HepG2 (cell line): ENCODE measurements around the gene FBXO24. TPM values are rescaled to one million over a fixed set of nuclear protein-coding genes. Genes with fewer than 3 reads are reported as not detected.

ENCODE experiments used
- ATAC-seq: fragments of 200-7000 bp; cut with Tn5 transposase; 3 replicates; pipeline ENCODE4 v1.9.1; 2020; ENCODE audit warnings: mild to moderate bottlenecking, moderate library complexity
- BruUV-seq: library from RNA; stranded (reverse); fragments of 400-500 nt; replicated peaks from 2 replicates; lab custom pipeline; 2021; lab: Mats Ljungman, UMichigan
- CTCF ChIA-PET: fragments of 300-600 bp; formaldehyde crosslinking; extraction: SDS; loops from one replicate; lab custom pipeline; 2021; ENCODE audit warnings: low total read pairs, inconsistent platforms, low intra/inter-chr PET ratio; lab: Yijun Ruan, JAX
- POLR2A ChIA-PET: fragments of 350-600 bp; sonication (Branson Sonifier 250); formaldehyde crosslinking; loops from one replicate; lab custom pipeline; 2020; ENCODE audit warnings: antibody characterized with exemption, inconsistent platforms; lab: Yijun Ruan, JAX
- DNase-seq: peaks from one replicate; pipeline ENCODE4 v3.0.0-alpha.2; 2015; ENCODE audit warnings: low spot score
- FAIRE-seq: peaks from 3 replicates; lab custom pipeline; 2011; peaks lifted over from hg19 to GRCh38; lab: Jason Lieb, UNC
- H2AFZ ChIP-seq: one replicate; pipeline ENCODE4 v1.6.1; 2011; ENCODE audit warnings: low read length, inconsistent platforms
- H3K27ac ChIP-seq: fragments of 300-600 bp; 3 replicates; pipeline ENCODE4 v1.8.0; 2011; ENCODE audit warnings: mixed run types, mild to moderate bottlenecking, mixed read lengths, low read length, inconsistent platforms; ENCODE audit not compliant: insufficient read depth; ENCODE audit errors: extremely low read length
- H3K27me3 ChIP-seq, 2 experiments: fragments of 200-600 bp in 1 of 2; 2 replicates in 1 of 2; 3 replicates in 1 of 2; pipeline versions ENCODE4 v1.6.0 to v1.8.0; 2011; ENCODE audit warnings: low read length in 2 of 2, mild to moderate bottlenecking in 2 of 2, moderate library complexity in 2 of 2, inconsistent platforms in 1 of 2; ENCODE audit not compliant: insufficient read depth in 2 of 2, control insufficient read depth in 1 of 2
- H3K36me3 ChIP-seq, 2 experiments: fragments of 200-600 bp in 1 of 2; replicated peaks in 1 of 2; 2 replicates in 1 of 2; 3 replicates in 1 of 2; pipeline versions ENCODE4 v1.5.1 to v1.8.0; 2011; ENCODE audit warnings: low read length in 2 of 2, inconsistent platforms in 1 of 2; ENCODE audit not compliant: insufficient read depth in 2 of 2, control insufficient read depth in 1 of 2
- H3K4me1 ChIP-seq: 2 replicates; pipeline ENCODE4 v1.5.1; 2012; ENCODE audit warnings: low read length, inconsistent platforms; ENCODE audit not compliant: insufficient read depth
- H3K4me2 ChIP-seq: 2 replicates; pipeline ENCODE4 v1.6.0; 2011; ENCODE audit warnings: low read depth, low read length, inconsistent platforms
- H3K4me3 ChIP-seq, 3 experiments: fragments of 200-600 bp in 1 of 3; sonication (generic), shearing (Covaris generic) in 1 of 3; replicated peaks in 1 of 3; 2 replicates each; pipeline ENCODE4 v1.5.1; 2011 to 2016; ENCODE audit warnings: low read length in 3 of 3, inconsistent platforms in 2 of 3, low read depth in 2 of 3, mild to moderate bottlenecking in 2 of 3, control low read depth in 1 of 3, mixed read lengths in 1 of 3; ENCODE audit not compliant: insufficient read depth in 1 of 3
- H3K79me2 ChIP-seq: one replicate; pipeline ENCODE4 v1.6.1; 2011; ENCODE audit warnings: low read length, inconsistent platforms; ENCODE audit not compliant: insufficient read depth
- H3K9ac ChIP-seq: 2 replicates; pipeline ENCODE4 v1.6.0; 2011; ENCODE audit warnings: mild to moderate bottlenecking, low read depth, low read length, inconsistent platforms; ENCODE audit not compliant: insufficient read depth
- H3K9me3 ChIP-seq: 2 replicates; pipeline ENCODE4 v1.5.1; 2012; ENCODE audit warnings: mild to moderate bottlenecking, low read length
- H4K20me1 ChIP-seq: 2 replicates; pipeline ENCODE4 v1.6.0; 2011; ENCODE audit warnings: inconsistent platforms, mild to moderate bottlenecking, low read length, moderate library complexity; ENCODE audit not compliant: insufficient read depth
- CERS6 ChIP-seq: sonication (generic); formaldehyde crosslinking; IDR thresholded peaks from 2 replicates; pipeline ENCODE4 v1.5.0; 2020; ENCODE audit warnings: missing genetic modification reagents
- HOXA5 ChIP-seq: sonication (generic); formaldehyde crosslinking; IDR thresholded peaks from 2 replicates; pipeline ENCODE4 v1.4.0; 2020; ENCODE audit warnings: missing genetic modification reagents
- IRF1 ChIP-seq: sonication (generic); formaldehyde crosslinking; IDR thresholded peaks from 2 replicates; pipeline ENCODE4 v1.4.0; 2020; ENCODE audit warnings: low read depth, mild to moderate bottlenecking, missing genetic modification reagents
- JUND ChIP-seq: sonication (generic); formaldehyde crosslinking; IDR thresholded peaks from 2 replicates; pipeline ENCODE4 v1.8.0; 2022; ENCODE audit warnings: mild to moderate bottlenecking, missing genetic modification reagents
- MAX ChIP-seq: IDR thresholded peaks from 2 replicates; pipeline ENCODE4 v1.6.1; 2012; ENCODE audit warnings: inconsistent platforms
- POLR2AphosphoS5 ChIP-seq: IDR thresholded peaks from 2 replicates; pipeline ENCODE4 v1.6.1; 2012; ENCODE audit warnings: low read depth, low read length
- ZNF263 ChIP-seq: sonication (generic); formaldehyde crosslinking; IDR thresholded peaks from 2 replicates; pipeline ENCODE4 v1.4.0; 2020; ENCODE audit warnings: missing genetic modification reagents
- ZNF3 ChIP-seq: IDR thresholded peaks from 2 replicates; pipeline ENCODE4 v1.7.0; 2017; ENCODE audit warnings: inconsistent platforms
- ZNF430 ChIP-seq: sonication (generic); formaldehyde crosslinking; IDR thresholded peaks from 2 replicates; pipeline ENCODE4 v1.9.0; 2021; ENCODE audit warnings: mild to moderate bottlenecking, missing genetic modification reagents
- ZNF468 ChIP-seq: sonication (generic); formaldehyde crosslinking; IDR thresholded peaks from 2 replicates; pipeline ENCODE4 v1.8.0; 2022; ENCODE audit warnings: mild to moderate bottlenecking, moderate library complexity, missing genetic modification reagents
- WGBS: methylation state at CpG from one replicate; pipeline ENCODE4 v1.1.6; 2017; ENCODE audit warnings: low lambda C conversion rate; 5-methylcytosine and 5-hydroxymethylcytosine counted together
- in situ Hi-C: cut with HindIII; loops from 2 replicates; pipeline ENCODE4 v1.10.0; 2017; ENCODE audit warnings: low pct_unique_long_range_greater_than_20kb; ENCODE audit not compliant: extremely low pct_ligation_motif_present
- intact Hi-C: fragments of 100-400 bp; cut with micrococcal nuclease; formaldehyde crosslinking; loops from one replicate; pipeline ENCODE4 v1.10.0; 2022; ENCODE audit not compliant: unreplicated experiment
- polyA plus RNA-seq, 8 experiments: library from polyadenylated mRNA; depleted of rRNA in 3 of 8; stranded (reverse) in 7 of 8; unstranded in 1 of 8; fragments of >200 nt; fragmentation: Illumina TruSeq in 4 of 8; extraction: Trizol in 4 of 8; gene quantifications; 2 replicates each; pipeline versions ENCODE4 v1.2.1 to v1.2.3, GENCODE V29; 2011 to 2016; ENCODE audit warnings: low read depth in 4 of 8, missing spikeins in 1 of 8, mixed read lengths in 1 of 8; ENCODE audit not compliant: insufficient read depth in 1 of 8
- total RNA-seq, 5 experiments: library from RNA; depleted of rRNA; stranded (reverse); fragments of >200 nt; fragmentation: Illumina TruSeq; extraction: Trizol; gene quantifications; 2 replicates each; pipeline ENCODE4 v1.2.3, GENCODE V29; 2016; ENCODE audit warnings: low read depth in 1 of 5
- TF ChIP-seq, protein P1 (sequence below): sonication (generic); formaldehyde crosslinking; IDR thresholded peaks from 2 replicates; pipeline ENCODE4 v1.5.1; 2020; ENCODE audit warnings: mild to moderate bottlenecking, missing genetic modification reagents, moderate library complexity
- TF ChIP-seq, protein P2 (sequence below): sonication (generic); formaldehyde crosslinking; IDR thresholded peaks from 2 replicates; pipeline ENCODE4 v1.8.1; 2022; ENCODE audit warnings: low read depth, mild to moderate bottlenecking, missing genetic modification reagents
- TF ChIP-seq, protein P3 (sequence below): sonication (generic); formaldehyde crosslinking; IDR thresholded peaks from 2 replicates; pipeline ENCODE4 v1.4.0; 2020; ENCODE audit warnings: missing genetic modification reagents

The FBXO24 gene
- total and polyA plus RNA-seq, 2 of the 13 experiments (the other 11 are each of a cell fraction or from before 2014, with no cell fraction given): 0.20 to 0.55 TPM

- Histone ChIP-seq H2AFZ (no peak overlapping the region), H3K27ac (no peak overlapping the region), H3K9ac (no peak overlapping the region), H3K9me3 (no peaks in the 10 kb centered on the region), H3K27me3 (peaks cover 0 to 9% of the 10 kb centered on the region in 2 experiments; a peak in 3 of 5 replicates), H3K4me1 (peaks cover 39% of the 10 kb centered on the region), H3K79me2 (peaks cover under 1% of the 10 kb centered on the region), H3K4me3 (no peak overlapping the region), H3K4me2 (no peak overlapping the region; the same call in none of the 2 replicates), H4K20me1 (peaks cover 2% of the 10 kb centered on the region; the same call in 1 of the 2 replicates), H3K36me3 (no peaks in the 10 kb centered on the region)
- in situ Hi-C loops (no loop called here), intact Hi-C loops (no loop called here)
- ChIA-PET POLR2A (no interaction called here), CTCF (no interaction called here)
- no TSS peak for BruUV-seq
- no peak for TF ChIP-seq ZNF3
- TF ChIP-seq IRF1: no peak
- no peak for TF ChIP-seq ZNF263
- TF ChIP-seq POLR2AphosphoS5: no peak
- TF ChIP-seq ZNF430: no peak
- no peak for TF ChIP-seq CERS6 (CRISPR knock-in tag)
- TF ChIP-seq HOXA5: no peak
- TF ChIP-seq JUND (CRISPR knock-in tag): no peak
- TF ChIP-seq, protein P1, sequence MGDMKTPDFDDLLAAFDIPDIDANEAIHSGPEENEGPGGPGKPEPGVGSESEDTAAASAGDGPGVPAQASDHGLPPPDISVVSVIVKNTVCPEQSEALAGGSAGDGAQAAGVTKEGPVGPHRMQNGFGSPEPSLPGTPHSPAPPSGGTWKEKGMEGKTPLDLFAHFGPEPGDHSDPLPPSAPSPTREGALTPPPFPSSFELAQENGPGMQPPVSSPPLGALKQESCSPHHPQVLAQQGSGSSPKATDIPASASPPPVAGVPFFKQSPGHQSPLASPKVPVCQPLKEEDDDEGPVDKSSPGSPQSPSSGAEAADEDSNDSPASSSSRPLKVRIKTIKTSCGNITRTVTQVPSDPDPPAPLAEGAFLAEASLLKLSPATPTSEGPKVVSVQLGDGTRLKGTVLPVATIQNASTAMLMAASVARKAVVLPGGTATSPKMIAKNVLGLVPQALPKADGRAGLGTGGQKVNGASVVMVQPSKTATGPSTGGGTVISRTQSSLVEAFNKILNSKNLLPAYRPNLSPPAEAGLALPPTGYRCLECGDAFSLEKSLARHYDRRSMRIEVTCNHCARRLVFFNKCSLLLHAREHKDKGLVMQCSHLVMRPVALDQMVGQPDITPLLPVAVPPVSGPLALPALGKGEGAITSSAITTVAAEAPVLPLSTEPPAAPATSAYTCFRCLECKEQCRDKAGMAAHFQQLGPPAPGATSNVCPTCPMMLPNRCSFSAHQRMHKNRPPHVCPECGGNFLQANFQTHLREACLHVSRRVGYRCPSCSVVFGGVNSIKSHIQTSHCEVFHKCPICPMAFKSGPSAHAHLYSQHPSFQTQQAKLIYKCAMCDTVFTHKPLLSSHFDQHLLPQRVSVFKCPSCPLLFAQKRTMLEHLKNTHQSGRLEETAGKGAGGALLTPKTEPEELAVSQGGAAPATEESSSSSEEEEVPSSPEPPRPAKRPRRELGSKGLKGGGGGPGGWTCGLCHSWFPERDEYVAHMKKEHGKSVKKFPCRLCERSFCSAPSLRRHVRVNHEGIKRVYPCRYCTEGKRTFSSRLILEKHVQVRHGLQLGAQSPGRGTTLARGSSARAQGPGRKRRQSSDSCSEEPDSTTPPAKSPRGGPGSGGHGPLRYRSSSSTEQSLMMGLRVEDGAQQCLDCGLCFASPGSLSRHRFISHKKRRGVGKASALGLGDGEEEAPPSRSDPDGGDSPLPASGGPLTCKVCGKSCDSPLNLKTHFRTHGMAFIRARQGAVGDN (CRISPR knock-in tag): no peak
- TF ChIP-seq ZNF468: no peak
- TF ChIP-seq, protein P2, sequence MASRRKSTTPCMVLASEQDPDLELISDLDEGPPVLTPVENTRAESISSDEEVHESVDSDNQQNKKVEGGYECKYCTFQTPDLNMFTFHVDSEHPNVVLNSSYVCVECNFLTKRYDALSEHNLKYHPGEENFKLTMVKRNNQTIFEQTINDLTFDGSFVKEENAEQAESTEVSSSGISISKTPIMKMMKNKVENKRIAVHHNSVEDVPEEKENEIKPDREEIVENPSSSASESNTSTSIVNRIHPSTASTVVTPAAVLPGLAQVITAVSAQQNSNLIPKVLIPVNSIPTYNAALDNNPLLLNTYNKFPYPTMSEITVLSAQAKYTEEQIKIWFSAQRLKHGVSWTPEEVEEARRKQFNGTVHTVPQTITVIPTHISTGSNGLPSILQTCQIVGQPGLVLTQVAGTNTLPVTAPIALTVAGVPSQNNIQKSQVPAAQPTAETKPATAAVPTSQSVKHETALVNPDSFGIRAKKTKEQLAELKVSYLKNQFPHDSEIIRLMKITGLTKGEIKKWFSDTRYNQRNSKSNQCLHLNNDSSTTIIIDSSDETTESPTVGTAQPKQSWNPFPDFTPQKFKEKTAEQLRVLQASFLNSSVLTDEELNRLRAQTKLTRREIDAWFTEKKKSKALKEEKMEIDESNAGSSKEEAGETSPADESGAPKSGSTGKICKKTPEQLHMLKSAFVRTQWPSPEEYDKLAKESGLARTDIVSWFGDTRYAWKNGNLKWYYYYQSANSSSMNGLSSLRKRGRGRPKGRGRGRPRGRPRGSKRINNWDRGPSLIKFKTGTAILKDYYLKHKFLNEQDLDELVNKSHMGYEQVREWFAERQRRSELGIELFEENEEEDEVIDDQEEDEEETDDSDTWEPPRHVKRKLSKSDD (CRISPR knock-in tag): no peak
- TF ChIP-seq MAX: no peak
- TF ChIP-seq, protein P3, sequence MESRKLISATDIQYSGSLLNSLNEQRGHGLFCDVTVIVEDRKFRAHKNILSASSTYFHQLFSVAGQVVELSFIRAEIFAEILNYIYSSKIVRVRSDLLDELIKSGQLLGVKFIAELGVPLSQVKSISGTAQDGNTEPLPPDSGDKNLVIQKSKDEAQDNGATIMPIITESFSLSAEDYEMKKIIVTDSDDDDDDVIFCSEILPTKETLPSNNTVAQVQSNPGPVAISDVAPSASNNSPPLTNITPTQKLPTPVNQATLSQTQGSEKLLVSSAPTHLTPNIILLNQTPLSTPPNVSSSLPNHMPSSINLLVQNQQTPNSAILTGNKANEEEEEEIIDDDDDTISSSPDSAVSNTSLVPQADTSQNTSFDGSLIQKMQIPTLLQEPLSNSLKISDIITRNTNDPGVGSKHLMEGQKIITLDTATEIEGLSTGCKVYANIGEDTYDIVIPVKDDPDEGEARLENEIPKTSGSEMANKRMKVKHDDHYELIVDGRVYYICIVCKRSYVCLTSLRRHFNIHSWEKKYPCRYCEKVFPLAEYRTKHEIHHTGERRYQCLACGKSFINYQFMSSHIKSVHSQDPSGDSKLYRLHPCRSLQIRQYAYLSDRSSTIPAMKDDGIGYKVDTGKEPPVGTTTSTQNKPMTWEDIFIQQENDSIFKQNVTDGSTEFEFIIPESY (CRISPR knock-in tag): no peak
- DNase-seq (no peak), FAIRE-seq (no peak), ATAC-seq (no peak)
- 43% methylated on average over 20 of the region's 20 CpGs for WGBS
These were observed 4.1 kb downstream of the FBXO24 start for GRCh38 chr7:100590077-100590737.
